Transverse colon (tissue), 4 donors: ENCODE results near the gene MROH7. TPM values are rescaled to one million over a fixed set of nuclear protein-coding genes. Genes with fewer than 3 reads are reported as not detected.
"Not testable (repeated sequence)": the region's sequence is repeated elsewhere in the genome, so short reads cannot be mapped to it uniquely, and the experiment has no call there.

ENCODE experiments used
- DNase-seq: peaks from one replicate; pipeline ENCODE4 v3.0.0-alpha.2; 2019
- H3K27ac ChIP-seq, 4 donors: fragments of 200-600 bp; sonication (generic); 2 replicates each; pipeline ENCODE4 v1.5.1; 2016 to 2018; ENCODE audit warnings: inconsistent platforms in 4 of 4
- H3K27me3 ChIP-seq: fragments of 200-600 bp; sonication (generic); 2 replicates; pipeline ENCODE4 v1.5.1; 2017; ENCODE audit warnings: inconsistent platforms
- H3K36me3 ChIP-seq, 4 donors: fragments of 200-600 bp; sonication (generic); 2 replicates each; pipeline ENCODE4 v1.5.1; 2017 to 2019; ENCODE audit warnings: inconsistent platforms in 4 of 4
- H3K4me1 ChIP-seq, 4 donors: fragments of 200-600 bp; sonication (generic); 2 replicates each; pipeline ENCODE4 v1.5.1; 2017 to 2020; ENCODE audit warnings: inconsistent platforms in 4 of 4
- H3K4me3 ChIP-seq, 4 donors: fragments of 200-600 bp; sonication (generic); 1 replicate in 1 of 4; 2 replicates in 3 of 4; pipeline versions ENCODE4 v1.5.1 to v1.6.1; 2017 to 2019; ENCODE audit warnings: inconsistent platforms in 4 of 4
- H3K9me3 ChIP-seq, 2 donors: fragments of 200-600 bp; sonication (generic); 2 replicates each; pipeline ENCODE4 v1.5.1; 2017 to 2019; ENCODE audit warnings: inconsistent platforms in 2 of 2
- EP300 ChIP-seq: sonication (generic); formaldehyde crosslinking; IDR thresholded peaks from one replicate; pipeline ENCODE4 v1.6.1; 2017; ENCODE audit warnings: antibody characterized with exemption, low read depth
- POLR2A ChIP-seq: fragments of 450-650 bp; IDR thresholded peaks from one replicate; pipeline ENCODE4 v1.6.1; 2016; ENCODE audit warnings: antibody characterized with exemption, mild to moderate bottlenecking, moderate library complexity
- POLR2AphosphoS5 ChIP-seq, 3 donors: sonication (generic); formaldehyde crosslinking; IDR thresholded peaks; one replicate each; pipeline ENCODE4 v1.6.1; 2016; ENCODE audit warnings: antibody characterized with exemption in 3 of 3
- WGBS, 2 donors: methylation state at CpG; one replicate each; pipeline ENCODE4 v1.1.5; 2018; ENCODE audit warnings: low coverage in 1 of 2; 5-methylcytosine and 5-hydroxymethylcytosine counted together
- in situ Hi-C, 4 donors: fragments of 200-750 bp; cut with MboI; loops; one replicate each; pipeline versions ENCODE4 v1.15.0 to v1.15.1; 2017; ENCODE audit warnings: low sequenced_read_pairs in 3 of 4, low pct_ligation_motif_present in 1 of 4, low pct_unique_long_range_greater_than_20kb in 1 of 4
- intact Hi-C: fragments of 100-400 bp; cut with DNase I; formaldehyde crosslinking; loops from one replicate; pipeline ENCODE4 v1.15.1; 2023; ENCODE audit warnings: low total_unique reads
- total RNA-seq, 4 donors: library from RNA; depleted of rRNA; stranded (reverse); fragments of >200 nt; gene quantifications; one replicate each; pipeline ENCODE4 v1.1.0, GENCODE V29; 2016
- TF ChIP-seq, protein P1 (sequence below), 5 experiments: fragments of 200-600 bp in 3 of 5; fragments of 450-650 bp in 2 of 5; sonication (generic) in 3 of 5; IDR thresholded peaks; 1 replicate in 2 of 5; 2 replicates in 3 of 5; pipeline ENCODE4 v1.5.1; 2016 to 2017; ENCODE audit warnings: antibody characterized with exemption in 5 of 5, inconsistent platforms in 3 of 5, mild to moderate bottlenecking in 2 of 5, moderate library complexity in 1 of 5

MROH7 gene
- total RNA-seq, 4 donors from 2014 or later, result 16.1 to 69.9 (median 30.5) TPM

DNA sequence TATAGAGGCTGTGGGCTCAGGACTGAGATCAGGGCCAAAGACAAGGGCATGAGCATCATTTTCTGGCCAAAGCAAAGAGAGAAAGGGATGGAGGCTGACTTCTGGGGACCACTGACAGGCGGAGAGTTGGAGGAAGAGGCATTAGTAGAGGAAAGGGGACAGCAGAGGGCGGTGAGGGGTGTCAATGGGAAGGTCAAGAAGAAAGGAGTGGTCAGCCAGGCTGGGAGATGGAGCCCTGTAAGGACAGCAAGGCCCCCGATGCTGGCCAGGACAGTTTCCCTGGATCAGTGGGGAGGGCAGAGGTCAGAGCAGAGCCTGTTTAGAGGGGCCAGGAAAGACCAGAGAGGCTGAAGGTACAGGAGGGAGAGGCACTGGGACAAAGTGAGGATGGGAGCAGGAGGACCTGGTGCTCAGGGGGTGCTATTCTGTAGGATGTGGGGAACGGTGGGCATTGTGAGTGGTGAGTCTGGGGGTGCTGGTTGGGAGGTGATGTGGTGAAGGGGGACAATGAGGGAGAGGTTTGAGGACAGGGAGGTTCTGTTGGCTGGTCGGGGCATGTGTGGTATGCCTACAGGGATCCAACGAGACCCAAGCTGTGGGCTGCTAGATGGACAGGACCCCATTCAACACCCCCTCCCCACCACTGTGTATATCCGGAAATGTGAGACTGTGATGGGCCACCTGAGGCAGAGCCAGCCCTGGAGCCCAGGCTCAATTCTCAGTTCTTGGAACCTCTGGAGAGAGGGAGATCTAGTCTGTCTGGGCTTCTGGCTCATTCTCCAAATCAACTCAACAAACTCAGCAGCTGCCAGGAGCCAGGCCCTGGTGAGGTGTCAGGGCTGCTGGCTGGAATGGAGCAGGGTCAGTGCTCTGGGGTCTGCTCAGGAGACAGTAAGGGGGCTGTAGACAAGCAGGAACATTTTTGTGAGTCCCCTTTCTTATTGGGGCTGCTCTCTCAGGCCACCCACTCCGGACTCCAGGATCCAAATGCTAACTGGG, 16.8 kb upstream of the MROH7 start:
- DNase-seq, result no peak
- in situ Hi-C loops, result no loop called here

DNA sequence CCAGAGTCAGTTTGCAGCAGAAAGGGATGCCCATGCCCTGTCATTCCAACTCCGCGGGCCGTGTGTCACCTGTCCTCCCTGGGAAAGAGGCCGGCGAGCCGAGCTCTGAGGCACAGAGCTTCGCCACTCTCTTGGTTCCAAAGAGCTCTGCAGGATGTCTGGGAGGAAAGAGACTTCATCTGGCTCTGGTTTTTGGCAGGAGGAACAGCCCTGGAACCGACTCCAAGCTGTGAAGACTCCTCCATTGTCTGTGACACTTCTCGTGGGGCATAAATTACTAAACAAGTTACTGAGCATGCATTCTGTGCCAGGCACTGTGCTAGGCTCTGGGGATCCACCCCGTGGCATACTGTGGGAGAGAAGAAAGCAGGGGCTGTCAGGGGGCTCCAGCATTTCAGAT, 14.4 kb upstream of the MROH7 start:
- no peak overlapping the region for H3K4me3 ChIP-seq
- TF ChIP-seq EP300, result no peak
- TF ChIP-seq POLR2AphosphoS5 (IDR thresholded peaks at IDR 0.05), result no peak
- TF ChIP-seq, protein P1, sequence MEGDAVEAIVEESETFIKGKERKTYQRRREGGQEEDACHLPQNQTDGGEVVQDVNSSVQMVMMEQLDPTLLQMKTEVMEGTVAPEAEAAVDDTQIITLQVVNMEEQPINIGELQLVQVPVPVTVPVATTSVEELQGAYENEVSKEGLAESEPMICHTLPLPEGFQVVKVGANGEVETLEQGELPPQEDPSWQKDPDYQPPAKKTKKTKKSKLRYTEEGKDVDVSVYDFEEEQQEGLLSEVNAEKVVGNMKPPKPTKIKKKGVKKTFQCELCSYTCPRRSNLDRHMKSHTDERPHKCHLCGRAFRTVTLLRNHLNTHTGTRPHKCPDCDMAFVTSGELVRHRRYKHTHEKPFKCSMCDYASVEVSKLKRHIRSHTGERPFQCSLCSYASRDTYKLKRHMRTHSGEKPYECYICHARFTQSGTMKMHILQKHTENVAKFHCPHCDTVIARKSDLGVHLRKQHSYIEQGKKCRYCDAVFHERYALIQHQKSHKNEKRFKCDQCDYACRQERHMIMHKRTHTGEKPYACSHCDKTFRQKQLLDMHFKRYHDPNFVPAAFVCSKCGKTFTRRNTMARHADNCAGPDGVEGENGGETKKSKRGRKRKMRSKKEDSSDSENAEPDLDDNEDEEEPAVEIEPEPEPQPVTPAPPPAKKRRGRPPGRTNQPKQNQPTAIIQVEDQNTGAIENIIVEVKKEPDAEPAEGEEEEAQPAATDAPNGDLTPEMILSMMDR (IDR thresholded peaks at IDR 0.05), result no peak
- TF ChIP-seq POLR2A, result no peak
- in situ Hi-C loops, result no loop called here
- intact Hi-C loops, result loop anchor here (5.0 kb wide), 1 partner anchor 1125 kb away; no protein-coding TSS in a partner anchor
- WGBS, 2 donors, result no CpG with 5 or more reads among the region's 10 CpGs
- H3K4me1 ChIP-seq, result peaks cover 0 to 10% (median 3%) of the 10 kb centered on the region in 4 donors
- DNase-seq, result no peak
- no peak overlapping the region for H3K27ac ChIP-seq
- H3K36me3 ChIP-seq, result no peaks in the 10 kb centered on the region
- H3K9me3 ChIP-seq, result no peaks in the 10 kb centered on the region
- H3K27me3 ChIP-seq, result no peaks in the 10 kb centered on the region

More for the DNA sequence above, 16.8 kb upstream of the MROH7 start:
- Histone ChIP-seq H3K27ac (no peak overlapping the region), H3K4me1 (peaks cover 0 to 10% (median 3%) of the 10 kb centered on the region in 4 donors), H3K9me3 (no peaks in the 10 kb centered on the region), H3K36me3 (no peaks in the 10 kb centered on the region), H3K4me3 (no peak overlapping the region), H3K27me3 (no peaks in the 10 kb centered on the region)
- intact Hi-C loops, result loop anchor here (5.0 kb wide), 1 partner anchor 1122 kb away; no protein-coding TSS in a partner anchor
- 57 to 68% methylated on average over 4 to 8 of the region's 8 CpGs for WGBS, 2 donors
- TF ChIP-seq POLR2AphosphoS5 (IDR thresholded peaks at IDR 0.05) (no peak), POLR2A (no peak), EP300 (no peak)
- TF ChIP-seq, protein P1 (IDR thresholded peaks at IDR 0.05), result no peak

DNA sequence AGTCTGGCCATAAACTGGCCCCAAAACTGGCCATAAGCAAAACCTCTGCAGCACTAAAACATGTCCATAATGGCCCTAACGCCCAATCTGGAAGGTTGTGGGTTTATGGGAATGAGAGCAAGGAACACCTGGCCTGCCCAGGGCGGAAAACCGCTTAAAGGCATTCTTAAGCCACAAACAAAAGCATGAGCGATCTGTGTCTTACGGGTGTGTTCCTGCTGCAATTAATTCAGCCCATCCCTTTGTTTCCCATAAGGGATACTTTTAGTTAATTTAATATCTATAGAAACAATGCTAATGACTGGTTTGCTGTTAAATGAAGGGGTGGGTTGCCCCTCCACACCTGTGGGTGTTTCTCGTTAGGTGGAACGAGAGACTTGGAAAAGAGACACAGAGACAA, 5.8 kb upstream of the MROH7 start:
- H3K4me1 ChIP-seq, result peaks cover 0 to 17% (median 2%) of the 10 kb centered on the region in 4 donors
- DNase-seq, H3K9me3 ChIP-seq, intact Hi-C loops, H3K4me3 ChIP-seq, H3K36me3 ChIP-seq, H3K27ac ChIP-seq, H3K27me3 ChIP-seq, in situ Hi-C loops: not testable (repeated sequence)
- 74 to 100% methylated on average over 3 to 7 of the region's 7 CpGs for WGBS, 2 donors

DNA sequence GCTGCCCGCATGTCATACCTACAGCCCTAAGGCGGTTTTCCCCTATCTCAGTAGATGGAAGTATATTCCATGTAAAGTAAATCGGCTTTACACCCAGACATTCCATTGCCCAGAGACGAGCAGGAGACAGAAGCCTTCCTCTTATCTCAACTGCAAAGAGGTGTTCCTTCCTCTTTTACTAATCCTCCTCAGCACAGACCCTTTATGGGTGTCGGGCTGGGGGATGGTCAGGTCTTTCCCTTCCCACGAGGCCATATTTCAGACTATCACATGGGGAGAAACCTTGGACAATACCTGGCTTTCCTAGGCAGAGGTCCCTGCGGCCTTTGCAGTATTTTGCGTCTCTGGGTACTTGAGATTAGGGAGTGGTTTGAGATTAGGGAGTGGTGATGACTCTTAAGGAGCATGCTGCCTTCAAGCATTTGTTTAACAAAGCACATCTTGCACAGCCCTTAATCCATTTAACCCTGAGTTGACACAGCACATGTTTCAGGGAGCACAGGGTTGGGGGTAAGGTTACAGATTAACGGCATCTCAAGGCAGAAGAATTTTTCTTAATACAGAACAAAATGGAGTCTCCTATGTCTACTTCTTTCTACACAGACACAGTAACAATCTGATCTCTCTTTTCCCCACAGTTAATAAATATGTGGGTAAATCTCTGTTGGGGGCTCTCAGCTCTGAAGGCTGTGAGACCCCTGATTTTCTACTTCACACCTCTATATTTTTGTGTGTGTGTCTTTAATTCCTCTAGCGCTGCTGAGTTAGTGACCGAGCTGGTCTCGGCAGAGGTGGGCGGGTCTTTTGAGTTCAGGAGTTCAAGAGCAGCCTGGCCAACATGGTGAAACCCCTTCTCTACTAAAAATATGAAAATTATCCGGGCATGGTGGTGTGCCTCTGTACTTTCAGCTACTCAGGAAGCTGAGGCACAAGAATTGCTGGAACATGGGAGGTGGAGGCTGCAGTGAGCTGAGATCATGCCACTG, 4.8 kb upstream of the MROH7 start:
- H3K27me3 ChIP-seq, intact Hi-C loops, H3K9me3 ChIP-seq, H3K36me3 ChIP-seq, H3K4me3 ChIP-seq, H3K27ac ChIP-seq, DNase-seq, in situ Hi-C loops: not testable (repeated sequence)
- H3K4me1 ChIP-seq, result peaks cover 0 to 25% (median 6%) of the 10 kb centered on the region in 4 donors
- WGBS, 2 donors, result 61 to 71% methylated on average over 4 to 14 of the region's 14 CpGs
